Measurements from ENCODE around the gene KCNK16.

Gene KCNK16

DNA sequence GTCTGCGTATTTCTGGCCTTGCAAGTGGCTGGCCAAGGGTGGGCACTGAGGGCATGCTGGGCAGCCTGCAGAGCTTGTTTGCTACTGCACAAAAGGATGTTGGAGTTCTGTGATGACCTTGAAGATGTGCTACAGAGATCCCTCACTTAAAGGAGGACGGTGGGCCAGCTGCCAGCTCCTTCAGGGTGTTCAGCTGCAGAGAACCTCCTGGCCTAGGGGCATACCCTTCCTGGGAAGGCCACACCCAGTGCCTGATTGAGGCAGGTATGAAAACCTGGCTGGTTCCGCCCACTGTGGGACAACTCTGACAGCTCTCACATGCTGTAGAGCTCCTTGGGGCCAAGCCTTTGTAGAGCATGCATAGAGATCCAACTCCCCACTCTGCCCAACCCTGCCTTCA is 5.2 kb downstream of the KCNK16 start:
- no peak overlapping the region for H3K27ac ChIP-seq
- no peak for TF ChIP-seq ZFX (IDR thresholded peaks at IDR 0.05; ENCODE audit: borderline replicate concordance)
- TF ChIP-seq, protein P1, sequence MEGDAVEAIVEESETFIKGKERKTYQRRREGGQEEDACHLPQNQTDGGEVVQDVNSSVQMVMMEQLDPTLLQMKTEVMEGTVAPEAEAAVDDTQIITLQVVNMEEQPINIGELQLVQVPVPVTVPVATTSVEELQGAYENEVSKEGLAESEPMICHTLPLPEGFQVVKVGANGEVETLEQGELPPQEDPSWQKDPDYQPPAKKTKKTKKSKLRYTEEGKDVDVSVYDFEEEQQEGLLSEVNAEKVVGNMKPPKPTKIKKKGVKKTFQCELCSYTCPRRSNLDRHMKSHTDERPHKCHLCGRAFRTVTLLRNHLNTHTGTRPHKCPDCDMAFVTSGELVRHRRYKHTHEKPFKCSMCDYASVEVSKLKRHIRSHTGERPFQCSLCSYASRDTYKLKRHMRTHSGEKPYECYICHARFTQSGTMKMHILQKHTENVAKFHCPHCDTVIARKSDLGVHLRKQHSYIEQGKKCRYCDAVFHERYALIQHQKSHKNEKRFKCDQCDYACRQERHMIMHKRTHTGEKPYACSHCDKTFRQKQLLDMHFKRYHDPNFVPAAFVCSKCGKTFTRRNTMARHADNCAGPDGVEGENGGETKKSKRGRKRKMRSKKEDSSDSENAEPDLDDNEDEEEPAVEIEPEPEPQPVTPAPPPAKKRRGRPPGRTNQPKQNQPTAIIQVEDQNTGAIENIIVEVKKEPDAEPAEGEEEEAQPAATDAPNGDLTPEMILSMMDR (IDR thresholded peaks at IDR 0.05), result no peak

DNA sequence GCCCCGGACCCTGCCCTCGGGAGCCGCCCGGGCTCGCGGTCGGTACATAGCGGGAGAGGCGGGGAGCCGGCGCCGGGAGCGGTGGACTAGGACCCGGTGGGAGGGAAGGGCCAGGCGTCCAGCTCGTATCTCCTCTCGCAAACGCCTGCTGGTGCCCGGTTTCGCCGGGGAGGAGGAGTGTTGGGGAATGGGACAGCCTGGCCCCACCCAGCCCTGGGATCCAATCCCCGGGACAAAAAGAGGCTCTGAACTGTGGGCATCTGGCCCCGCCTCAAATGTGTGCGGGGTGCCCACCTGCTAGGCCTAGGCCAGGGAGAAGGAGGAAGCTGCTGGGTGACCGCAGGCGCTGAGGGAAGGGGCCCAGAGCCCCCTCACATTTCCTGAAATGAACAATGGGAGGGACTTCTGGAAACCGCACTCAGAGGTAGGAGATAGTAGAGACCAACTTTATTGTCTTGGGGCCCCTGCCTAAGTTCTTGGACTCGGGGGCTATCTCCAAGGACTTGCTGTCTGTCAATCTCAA is 8.2 kb downstream of the KCNK16 start, which contains the start of gene KCNK17:
Gene KCNK17 (minus strand): TSS at position 147 of the 523 bp plus-strand sequence. CDS start 99 bp downstream, at position 48.
- H3K27ac ChIP-seq, result no peak within 1 kb of the TSS
- TF ChIP-seq ZFX (IDR thresholded peaks at IDR 0.05; ENCODE audit: borderline replicate concordance), result no peak
- TF ChIP-seq, protein P1 (IDR thresholded peaks at IDR 0.05), result no peak

DNA sequence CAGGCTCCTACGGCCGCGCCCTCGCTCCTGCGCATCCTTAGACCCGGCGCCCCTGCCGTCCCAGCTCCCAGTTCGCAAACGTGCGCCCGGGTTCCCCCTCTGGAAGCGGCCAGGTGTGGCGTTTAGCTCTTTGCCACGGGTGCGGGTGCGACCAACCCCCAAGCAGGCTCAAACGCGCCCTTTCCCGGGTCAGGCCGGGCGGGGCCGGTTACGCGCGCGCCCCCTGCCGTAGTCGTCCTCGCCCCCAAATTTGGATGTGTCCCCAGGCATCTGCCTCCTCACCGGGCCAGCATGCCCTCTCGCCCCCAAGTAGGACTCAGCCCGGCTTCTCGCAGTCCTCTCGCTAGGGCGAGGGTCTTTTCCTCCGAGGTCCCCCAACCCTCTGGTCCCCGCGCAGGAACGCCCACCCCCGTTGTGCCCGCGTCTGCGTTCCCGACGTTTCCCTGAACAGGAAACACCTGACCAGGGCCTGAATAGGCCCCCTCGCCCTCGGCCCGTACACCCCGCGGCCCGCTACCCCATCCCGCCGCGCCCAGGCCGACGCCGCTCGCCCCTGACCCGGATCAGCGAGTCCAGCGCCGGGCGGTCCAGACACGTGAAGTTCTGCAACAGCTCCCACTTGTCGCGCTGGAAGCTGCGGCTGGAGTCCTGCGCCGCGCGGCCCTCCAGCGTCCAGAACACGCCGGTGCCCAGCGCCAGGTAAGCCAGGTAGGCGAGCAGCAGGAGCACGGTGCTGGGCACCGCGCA is 8.8 kb downstream of the KCNK16 start:
- TF ChIP-seq, protein P1 (IDR thresholded peaks at IDR 0.05), result peak; percentile 24; the same call in 1 of the 2 replicates
- TF ChIP-seq ZFX (IDR thresholded peaks at IDR 0.05; ENCODE audit: borderline replicate concordance), result no peak
- H3K27ac ChIP-seq, result no peak overlapping the region

DNA sequence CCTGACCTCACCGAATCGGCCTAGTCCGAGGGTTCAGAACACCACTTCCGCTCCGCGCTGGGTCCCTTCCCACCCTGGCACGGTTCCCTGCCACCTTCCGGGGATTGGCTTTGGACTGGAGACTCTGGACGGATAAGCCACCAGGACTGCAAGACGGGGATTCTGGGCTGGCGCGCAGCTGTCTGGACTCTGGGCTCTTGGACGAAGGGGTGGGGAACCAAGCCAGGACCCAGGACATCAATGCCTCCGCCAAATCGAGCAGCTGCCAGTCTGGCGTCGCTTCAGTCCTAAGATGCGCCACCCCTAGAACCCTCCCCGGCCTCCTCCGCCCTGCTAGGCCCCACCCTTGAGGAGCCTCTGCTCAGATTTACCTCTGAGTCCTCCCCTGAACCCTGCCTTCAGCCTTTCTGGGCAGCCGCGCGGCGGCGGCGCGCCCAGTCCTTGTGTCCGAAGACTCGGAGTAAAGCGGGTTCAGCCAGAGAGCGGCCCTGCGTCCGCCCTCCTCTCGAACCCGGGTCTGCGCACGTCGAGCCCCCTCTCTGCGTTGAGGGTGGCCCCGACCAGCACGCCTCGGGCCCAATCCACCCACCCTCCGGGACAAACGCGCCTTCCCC is 9.5 kb downstream of the KCNK16 start:
- H3K27ac ChIP-seq, result no peak overlapping the region
- TF ChIP-seq, protein P1 (IDR thresholded peaks at IDR 0.05), result no peak
- TF ChIP-seq ZFX (IDR thresholded peaks at IDR 0.05; ENCODE audit: borderline replicate concordance), result no peak

DNA sequence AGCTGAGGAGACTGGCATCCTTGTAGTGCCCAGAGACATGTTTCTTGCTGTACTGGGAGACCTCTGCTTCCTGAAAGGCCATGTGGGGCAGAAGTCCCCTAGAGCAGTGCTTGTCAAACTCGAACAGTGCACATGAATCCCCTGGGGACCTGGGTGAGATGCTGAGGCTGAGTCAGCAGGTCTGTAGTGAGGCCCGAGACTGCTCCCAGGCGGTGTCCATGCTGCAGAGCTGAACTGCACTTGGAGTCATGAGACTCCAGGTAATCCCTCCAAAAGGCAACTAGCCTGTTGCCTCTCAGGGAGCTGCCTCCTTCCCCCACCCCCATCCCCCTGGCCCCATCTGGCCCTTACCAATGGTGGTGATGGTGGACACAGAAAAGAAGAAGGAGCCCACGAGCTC is 12.0 kb downstream of the KCNK16 start:
- TF ChIP-seq, protein P1 (IDR thresholded peaks at IDR 0.05), result no peak
- TF ChIP-seq ZFX (IDR thresholded peaks at IDR 0.05; ENCODE audit: borderline replicate concordance), result no peak

DNA sequence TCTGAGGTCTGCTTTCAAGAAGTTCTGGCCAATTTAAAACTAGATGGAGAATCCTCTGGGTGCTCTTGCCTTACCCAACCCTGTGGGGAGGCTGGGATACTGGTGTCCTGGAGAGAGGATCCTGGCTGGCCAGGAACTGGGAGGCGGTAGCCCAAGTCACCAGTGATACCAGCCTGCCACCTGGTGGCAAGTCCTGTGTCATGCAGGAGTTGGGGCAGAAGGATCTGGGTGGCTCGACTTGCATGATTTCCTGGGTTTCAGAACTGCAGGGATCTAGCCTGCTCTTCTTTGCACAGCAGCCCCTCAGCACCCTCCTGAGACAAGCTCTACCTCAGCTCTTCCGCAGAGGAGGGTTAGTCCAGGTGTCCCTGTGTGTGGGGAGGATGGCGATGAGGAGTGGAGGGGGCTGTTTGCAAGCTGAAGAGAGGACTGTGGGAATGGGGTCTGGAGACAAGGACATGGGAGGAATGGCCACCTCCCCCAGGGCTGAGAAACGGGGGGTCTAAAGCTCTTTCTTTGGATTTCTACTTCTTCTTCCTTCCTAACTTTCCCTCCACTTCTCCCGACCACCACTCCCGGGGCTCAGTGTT is 12.5 kb downstream of the KCNK16 start:
- H3K27ac ChIP-seq, result no peak overlapping the region
- TF ChIP-seq, protein P1 (IDR thresholded peaks at IDR 0.05), result peak; percentile 87
- no peak for TF ChIP-seq ZFX (IDR thresholded peaks at IDR 0.05; ENCODE audit: borderline replicate concordance)

More for the DNA sequence above, 12.0 kb downstream of the KCNK16 start:
- H3K27ac ChIP-seq, result no peak overlapping the region

Measured in 22Rv1 (cell line).